Measurements from ENCODE around the gene LSAMP. TPM values are rescaled to one million over a fixed set of nuclear protein-coding genes. Genes with fewer than 3 reads are reported as not detected.
"Not testable (repeated sequence)": the region's sequence is repeated elsewhere in the genome, so short reads cannot be mapped to it uniquely, and the experiment has no call there.

The LSAMP gene
- polyA plus RNA-seq, 1 donor from 2014 or later: 0.94 TPM

DNA sequence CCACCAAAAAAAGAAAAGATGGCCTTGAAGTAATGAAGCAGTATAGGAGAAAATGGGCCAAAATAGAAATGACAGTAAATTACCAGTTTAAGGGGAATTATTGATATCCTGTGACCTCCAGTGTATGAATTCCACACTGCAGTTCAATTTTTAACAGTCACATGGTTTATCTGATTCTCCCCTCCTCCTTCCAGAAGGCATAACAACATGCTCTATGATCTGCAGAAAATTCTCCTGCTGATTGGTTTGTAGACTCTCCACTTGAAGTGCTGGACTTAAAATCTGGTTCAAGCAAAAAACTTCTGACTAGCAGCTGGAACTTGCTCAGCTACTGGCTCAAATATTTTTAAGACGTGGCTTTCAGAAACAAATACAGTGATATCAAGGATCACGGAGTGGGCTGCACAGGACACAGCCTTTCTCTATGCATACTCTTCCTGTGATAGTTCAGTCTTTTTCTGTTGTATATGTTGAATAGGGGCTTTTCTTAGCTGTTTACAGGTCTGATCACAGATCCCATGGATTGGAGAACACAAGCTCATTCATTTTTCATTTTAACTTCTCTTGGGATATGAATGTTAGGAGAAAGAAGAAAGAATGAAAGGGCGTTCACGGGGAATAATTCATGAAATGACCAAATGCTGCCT is 211.5 kb downstream of the LSAMP start:
- no peaks in the 10 kb centered on the region for H3K4me1 Mint-ChIP-seq
- H3K27ac Mint-ChIP-seq: no peak overlapping the region
- no peaks in the 10 kb centered on the region for H3K36me3 Mint-ChIP-seq
- no peaks in the 10 kb centered on the region for H3K9me3 Mint-ChIP-seq
- no peak overlapping the region for H3K4me3 Mint-ChIP-seq
- peaks cover 2% of the 10 kb centered on the region for H3K27me3 Mint-ChIP-seq

DNA sequence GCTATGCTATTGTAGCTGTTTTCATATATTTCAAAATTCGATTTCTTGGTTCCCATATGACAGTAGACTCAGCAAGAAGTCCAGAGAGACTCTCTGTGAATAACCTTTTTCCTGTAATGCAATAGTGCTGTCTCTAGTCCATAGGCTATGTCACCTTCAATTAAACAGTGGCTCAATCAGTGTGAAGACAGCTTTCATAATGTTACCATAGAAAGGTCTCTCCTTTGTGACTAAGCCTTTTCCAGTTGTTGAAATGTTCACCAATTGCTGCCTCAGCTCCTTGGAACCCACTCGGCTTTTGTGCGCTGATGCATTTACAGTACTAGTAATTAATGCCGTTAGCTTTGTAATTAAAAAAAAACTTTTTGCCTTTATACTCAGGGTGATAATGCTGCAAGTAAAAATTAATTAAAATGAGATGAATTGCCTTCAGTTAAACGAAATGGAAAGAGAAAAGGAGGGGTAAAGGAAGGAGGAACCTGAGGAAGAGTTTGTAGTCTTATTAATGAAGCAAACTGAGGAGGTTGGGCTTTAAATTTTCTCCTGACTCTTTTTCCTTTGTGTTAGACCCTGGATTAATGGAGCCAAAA is 214.8 kb downstream of the LSAMP start:
- Mint-ChIP-seq H3K27me3 (peaks cover 2% of the 10 kb centered on the region), H3K4me1 (no peaks in the 10 kb centered on the region), H3K9me3 (no peaks in the 10 kb centered on the region), H3K27ac (no peak overlapping the region), H3K4me3 (no peak overlapping the region), H3K36me3 (no peaks in the 10 kb centered on the region)

DNA sequence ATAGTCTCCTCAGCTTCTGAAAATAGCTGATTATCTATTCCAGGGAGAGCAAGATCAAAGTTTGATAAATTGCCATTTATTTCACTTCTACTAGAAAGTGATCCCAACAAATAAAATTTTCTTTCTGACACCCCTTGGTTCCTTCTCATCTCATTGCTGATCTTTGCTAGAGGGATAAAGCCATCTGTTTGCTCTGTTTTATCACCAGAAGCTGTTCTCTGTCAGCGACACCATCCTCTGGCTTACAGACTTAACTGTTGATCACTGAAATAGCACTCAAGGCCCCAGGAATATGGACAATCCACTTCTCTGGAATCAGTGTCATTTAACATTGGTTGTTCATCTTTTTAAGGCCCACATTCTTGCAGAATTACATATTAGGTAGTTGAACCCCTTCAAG is 219.0 kb downstream of the LSAMP start:
- no peak overlapping the region for H3K27ac Mint-ChIP-seq
- no peak overlapping the region for H3K4me3 Mint-ChIP-seq
- no peaks in the 10 kb centered on the region for H3K36me3 Mint-ChIP-seq
- peaks cover 2% of the 10 kb centered on the region for H3K27me3 Mint-ChIP-seq
- H3K9me3 Mint-ChIP-seq: no peaks in the 10 kb centered on the region
- no peaks in the 10 kb centered on the region for H3K4me1 Mint-ChIP-seq

DNA sequence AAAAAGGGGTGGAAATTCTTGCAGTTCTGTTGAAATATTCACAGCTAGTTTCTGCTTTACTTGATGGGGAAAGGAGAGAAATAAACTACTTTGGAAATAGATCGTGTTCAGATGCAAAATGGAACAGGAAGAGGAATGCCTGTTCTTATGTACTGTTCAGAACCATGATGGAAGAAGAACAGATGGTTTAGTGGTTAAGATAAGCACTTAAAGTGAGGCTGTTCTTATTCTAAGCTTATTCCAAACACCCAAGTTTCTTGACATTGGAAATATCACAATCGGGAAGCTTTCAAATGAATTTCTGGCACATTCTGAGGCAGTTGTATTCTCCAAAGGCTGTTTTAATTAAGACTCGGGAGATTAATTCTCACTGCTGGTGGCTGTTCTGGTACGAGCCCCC is 228.5 kb downstream of the LSAMP start:
- H3K4me1 Mint-ChIP-seq: no peaks in the 10 kb centered on the region
- no peak overlapping the region for H3K4me3 Mint-ChIP-seq
- no peaks in the 10 kb centered on the region for H3K36me3 Mint-ChIP-seq
- no peak overlapping the region for H3K27ac Mint-ChIP-seq
- H3K27me3 Mint-ChIP-seq: no peaks in the 10 kb centered on the region
- peaks cover 0 to 9% (median 2%) of the 10 kb centered on the region in 3 donors for H3K9me3 Mint-ChIP-seq

DNA sequence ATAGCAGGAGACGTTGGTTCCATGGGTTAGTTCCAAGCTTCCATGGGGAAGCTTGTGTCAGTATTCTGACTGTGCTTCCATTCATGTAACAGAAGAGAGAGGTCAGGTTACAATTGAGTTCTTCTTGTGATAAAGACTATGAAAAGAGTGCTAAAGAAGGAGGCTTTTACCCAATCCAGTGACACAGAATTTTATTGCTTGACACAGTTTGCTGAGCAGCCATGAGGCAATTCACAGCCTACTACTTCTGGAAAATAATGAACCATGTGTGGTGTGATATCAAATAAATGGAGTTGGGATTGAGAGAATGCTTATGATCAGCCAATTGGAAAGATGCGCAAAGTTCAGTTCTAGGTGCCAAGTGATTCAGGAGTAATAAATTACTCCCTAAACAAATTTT is 233.4 kb downstream of the LSAMP start:
- Mint-ChIP-seq H3K4me3 (no peak overlapping the region), H3K27ac (no peak overlapping the region), H3K9me3 (peaks cover 0 to 5% (median 0%) of the 10 kb centered on the region in 3 donors), H3K27me3 (no peaks in the 10 kb centered on the region), H3K4me1 (no peaks in the 10 kb centered on the region), H3K36me3 (no peaks in the 10 kb centered on the region)

DNA sequence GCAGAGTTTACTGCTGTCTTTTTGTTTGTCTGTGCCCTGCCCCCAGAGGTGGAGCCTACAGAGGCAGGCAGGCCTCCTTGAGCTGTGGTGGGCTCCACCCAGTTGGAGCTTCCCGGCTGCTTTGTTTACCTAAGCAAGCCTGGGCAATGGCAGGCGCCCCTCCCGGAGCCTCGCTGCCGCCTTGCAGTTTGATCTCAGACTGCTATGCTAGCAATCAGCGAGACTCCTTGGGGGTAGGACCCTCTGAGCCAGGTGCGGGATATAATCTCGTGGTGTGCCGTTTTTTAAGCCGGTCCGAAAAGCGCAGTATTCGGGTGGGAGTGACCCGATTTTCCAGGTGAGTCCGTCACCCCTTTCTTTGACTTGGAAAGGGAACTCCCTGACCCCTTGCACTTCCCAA is 236.5 kb downstream of the LSAMP start:
- not testable (repeated sequence) for H3K36me3 Mint-ChIP-seq, H3K4me1 Mint-ChIP-seq, H3K27me3 Mint-ChIP-seq, H3K9me3 Mint-ChIP-seq, H3K4me3 Mint-ChIP-seq, H3K27ac Mint-ChIP-seq

DNA sequence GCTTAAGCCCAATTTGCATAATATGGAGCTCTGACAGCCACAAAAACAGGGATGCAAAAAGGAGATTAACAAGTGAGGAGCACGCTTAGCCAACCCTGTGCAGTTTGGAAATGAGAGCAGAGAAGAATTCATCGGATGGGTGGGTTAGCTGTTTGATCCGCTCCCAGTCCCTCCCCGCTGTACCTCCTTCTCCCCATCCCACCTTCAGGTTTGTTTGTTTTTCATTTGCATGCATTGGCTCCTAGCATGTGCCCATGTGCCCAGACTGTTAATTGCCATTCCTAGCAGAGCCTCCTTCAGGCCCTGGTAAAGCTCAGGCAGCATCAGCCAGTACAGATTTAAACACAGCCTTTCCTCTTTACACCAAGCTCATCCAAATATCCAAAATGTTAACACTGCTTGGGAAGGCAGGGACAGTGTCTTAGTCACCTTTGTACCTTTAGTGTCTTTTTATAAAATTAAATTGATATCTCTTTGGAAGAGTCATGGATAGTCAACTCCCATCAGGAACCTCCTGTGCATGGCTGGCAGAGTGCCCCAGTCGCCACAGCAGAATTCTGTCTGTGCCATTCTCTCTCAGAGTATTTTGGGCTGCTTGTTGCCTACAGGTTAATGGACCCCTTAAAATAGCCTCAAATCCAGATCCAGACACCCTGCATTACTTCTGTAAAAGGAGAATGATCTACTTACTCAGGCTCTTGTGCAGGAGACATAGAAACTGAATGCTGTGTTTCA is 244.2 kb downstream of the LSAMP start:
- no peaks in the 10 kb centered on the region for H3K4me1 Mint-ChIP-seq
- H3K27ac Mint-ChIP-seq: no peak overlapping the region
- peaks cover 0 to 3% (median 2%) of the 10 kb centered on the region in 3 donors for H3K9me3 Mint-ChIP-seq
- peaks cover 3% of the 10 kb centered on the region for H3K27me3 Mint-ChIP-seq
- H3K4me3 Mint-ChIP-seq: no peak overlapping the region
- peaks cover 1% of the 10 kb centered on the region for H3K36me3 Mint-ChIP-seq

DNA sequence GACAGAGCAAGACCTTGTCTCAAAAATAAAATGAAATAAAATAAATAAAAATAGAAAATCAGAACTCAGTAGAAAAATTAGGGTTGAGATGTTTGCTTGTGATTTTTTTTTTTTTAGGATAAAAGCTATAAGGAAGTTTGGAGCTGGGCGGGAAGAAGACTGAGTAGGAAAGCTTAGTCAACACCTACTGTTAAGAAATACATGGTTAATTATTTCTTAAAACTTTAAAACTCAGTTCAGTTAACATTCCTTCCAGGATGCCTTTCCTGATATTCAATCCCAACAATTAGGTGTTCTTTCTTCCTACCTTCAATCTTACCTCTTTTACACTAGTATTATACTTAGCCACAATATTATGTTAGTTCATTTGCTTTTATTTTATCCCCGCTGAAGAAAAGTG is 246.2 kb downstream of the LSAMP start:
- Mint-ChIP-seq H3K27me3 (peaks cover 3% of the 10 kb centered on the region), H3K4me1 (no peaks in the 10 kb centered on the region), H3K36me3 (peaks cover 1% of the 10 kb centered on the region), H3K27ac (no peak overlapping the region), H3K4me3 (no peak overlapping the region), H3K9me3 (peaks cover under 1 to 5% (median 2%) of the 10 kb centered on the region in 3 donors)

DNA sequence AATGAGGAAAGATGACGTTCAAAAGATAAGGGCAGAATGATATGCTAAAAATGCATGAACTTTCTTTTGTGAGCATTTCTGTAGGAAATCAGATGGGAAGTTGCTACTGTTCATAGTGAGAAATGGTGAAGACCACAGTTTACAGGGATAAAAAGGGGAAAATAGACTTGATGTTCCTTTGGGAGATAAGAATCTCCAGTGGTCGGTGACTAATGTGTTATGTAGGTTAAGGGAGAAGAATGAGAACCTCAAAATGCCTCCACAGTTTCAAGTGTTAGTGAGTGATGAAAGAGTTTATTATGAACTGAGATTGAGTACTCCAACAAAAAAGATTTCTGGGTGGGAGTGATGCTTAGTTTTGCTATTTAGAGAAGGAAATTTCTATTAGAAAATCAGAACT is 247.2 kb downstream of the LSAMP start:
- Mint-ChIP-seq H3K36me3 (peaks cover 1% of the 10 kb centered on the region), H3K27me3 (peaks cover 3% of the 10 kb centered on the region), H3K9me3 (peaks cover 2 to 7% (median 3%) of the 10 kb centered on the region in 3 donors), H3K27ac (no peak overlapping the region), H3K4me3 (no peak overlapping the region), H3K4me1 (no peaks in the 10 kb centered on the region)

DNA sequence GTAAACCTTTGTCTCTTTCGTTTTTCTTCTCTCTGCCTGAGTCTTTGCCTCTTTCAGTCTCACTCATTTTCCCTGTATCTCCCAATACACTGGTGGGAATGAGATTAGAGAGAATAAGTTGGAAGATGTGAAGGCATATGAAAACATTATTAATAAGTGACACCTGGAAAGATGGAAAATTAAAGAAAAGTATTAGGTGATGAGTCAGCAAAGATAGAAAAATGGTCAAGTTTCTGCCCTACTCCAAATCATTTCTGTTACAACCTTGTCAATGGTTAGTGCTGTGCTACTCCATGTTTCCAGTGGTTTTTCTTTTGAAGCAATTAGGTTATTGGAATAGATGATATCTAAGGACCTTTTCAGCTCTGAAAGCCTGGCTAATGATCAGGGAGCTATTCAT is 252.8 kb downstream of the LSAMP start:
- H3K27ac Mint-ChIP-seq: no peak overlapping the region
- no peaks in the 10 kb centered on the region for H3K36me3 Mint-ChIP-seq
- peaks cover 2 to 4% (median 3%) of the 10 kb centered on the region in 3 donors for H3K9me3 Mint-ChIP-seq

DNA sequence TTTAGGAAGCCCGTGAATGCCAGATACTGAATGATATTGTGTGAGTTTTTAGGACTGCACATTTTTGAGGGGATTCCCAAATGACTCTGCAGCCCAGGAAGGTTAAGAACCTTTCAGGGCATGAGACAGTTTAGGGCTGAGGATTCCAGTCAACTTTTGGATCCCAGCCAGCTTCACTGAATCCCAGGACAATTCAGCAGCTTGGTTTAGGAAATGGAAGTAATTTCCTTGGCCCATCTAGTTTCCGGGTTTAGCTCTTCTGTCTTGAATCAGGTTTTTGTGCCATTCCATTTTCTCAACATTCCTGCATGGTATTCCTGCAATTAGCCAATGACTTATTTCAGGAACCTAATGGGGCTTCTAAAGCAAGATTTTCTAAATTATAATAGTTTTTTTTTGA is 253.9 kb downstream of the LSAMP start:
- no peak overlapping the region for H3K27ac Mint-ChIP-seq

More for the DNA sequence above, 252.8 kb downstream of the LSAMP start:
- no peaks in the 10 kb centered on the region for H3K4me1 Mint-ChIP-seq
- H3K27me3 Mint-ChIP-seq: no peaks in the 10 kb centered on the region
- no peak overlapping the region for H3K4me3 Mint-ChIP-seq

DNA sequence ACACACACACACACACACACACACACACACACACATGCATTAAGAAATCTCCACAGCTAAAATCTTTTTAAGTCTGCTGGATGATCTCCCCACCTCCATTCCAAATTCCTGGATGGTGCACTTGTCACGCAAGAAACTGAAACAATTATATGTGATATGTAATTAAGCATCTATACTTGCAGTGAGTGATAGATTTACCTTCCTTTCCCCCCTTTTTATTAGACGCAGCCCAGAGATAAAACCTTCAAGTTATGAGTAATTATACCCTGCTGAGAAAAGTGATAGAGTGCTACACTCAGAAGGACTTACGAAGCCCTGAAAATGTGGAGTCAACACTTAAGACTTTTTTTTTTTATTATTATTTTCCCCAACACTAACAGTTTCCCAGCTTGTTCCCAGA is 255.2 kb downstream of the LSAMP start:
- Mint-ChIP-seq H3K4me1 (no peaks in the 10 kb centered on the region), H3K9me3 (peaks cover 0 to 4% (median 3%) of the 10 kb centered on the region in 3 donors), H3K36me3 (no peaks in the 10 kb centered on the region), H3K4me3 (no peak overlapping the region), H3K27ac (no peak overlapping the region), H3K27me3 (no peaks in the 10 kb centered on the region)

More for the DNA sequence above, 253.9 kb downstream of the LSAMP start:
- Mint-ChIP-seq H3K9me3 (peaks cover 0 to 4% (median 3%) of the 10 kb centered on the region in 3 donors), H3K4me1 (no peaks in the 10 kb centered on the region), H3K36me3 (no peaks in the 10 kb centered on the region), H3K4me3 (no peak overlapping the region), H3K27me3 (no peaks in the 10 kb centered on the region)

DNA sequence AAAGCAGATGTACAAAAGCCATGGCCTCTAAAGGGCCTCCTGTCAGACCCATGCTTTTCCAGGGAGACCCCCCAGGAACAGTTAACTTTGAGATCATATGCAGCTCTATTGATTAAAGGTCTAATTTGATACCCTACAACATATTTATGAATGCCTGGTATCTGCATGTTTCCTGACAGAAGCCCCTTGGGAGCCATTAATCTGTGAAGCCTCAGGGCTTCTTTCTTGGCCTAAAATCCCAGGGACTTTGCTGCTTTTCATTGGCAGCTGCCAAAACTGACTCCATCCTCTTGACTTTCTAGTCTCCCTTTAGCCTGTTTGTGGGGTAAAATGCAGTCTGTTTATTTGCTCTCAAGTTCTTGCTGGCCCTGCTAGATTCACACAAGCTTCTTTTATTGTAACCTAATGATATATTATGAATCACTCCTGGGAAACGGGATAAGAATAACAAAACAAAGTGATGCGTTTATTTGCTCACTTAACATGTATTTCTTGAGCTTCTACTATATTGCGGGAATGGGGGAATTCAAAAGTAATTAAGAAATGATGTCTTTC is 257.0 kb downstream of the LSAMP start:
- no peaks in the 10 kb centered on the region for H3K9me3 Mint-ChIP-seq
- H3K27ac Mint-ChIP-seq: no peak overlapping the region
- no peak overlapping the region for H3K4me3 Mint-ChIP-seq
- H3K4me1 Mint-ChIP-seq: no peaks in the 10 kb centered on the region
- no peaks in the 10 kb centered on the region for H3K27me3 Mint-ChIP-seq
- H3K36me3 Mint-ChIP-seq: no peaks in the 10 kb centered on the region

DNA sequence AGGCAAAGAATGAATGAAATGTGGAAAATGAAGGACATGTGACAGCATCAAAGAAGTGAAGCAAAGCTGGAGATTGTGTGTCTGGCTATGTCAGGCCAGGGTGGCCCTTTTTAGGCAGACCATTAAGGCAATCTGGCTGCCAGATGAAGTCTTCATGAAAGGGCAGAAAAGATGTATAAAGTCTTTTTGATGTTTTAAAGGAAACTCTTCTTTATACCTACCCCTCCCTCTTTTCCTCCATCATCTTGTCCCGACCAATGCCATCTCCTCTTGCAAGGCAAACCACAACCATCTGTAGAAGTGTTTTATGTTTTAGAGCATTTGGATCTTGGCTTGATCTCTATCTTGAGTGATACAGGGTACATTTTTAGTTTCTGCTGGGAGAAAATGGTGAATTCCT is 259.2 kb downstream of the LSAMP start:
- Mint-ChIP-seq H3K36me3 (no peaks in the 10 kb centered on the region), H3K27me3 (no peaks in the 10 kb centered on the region), H3K27ac (no peak overlapping the region), H3K4me3 (no peak overlapping the region), H3K4me1 (no peaks in the 10 kb centered on the region), H3K9me3 (no peaks in the 10 kb centered on the region)

DNA sequence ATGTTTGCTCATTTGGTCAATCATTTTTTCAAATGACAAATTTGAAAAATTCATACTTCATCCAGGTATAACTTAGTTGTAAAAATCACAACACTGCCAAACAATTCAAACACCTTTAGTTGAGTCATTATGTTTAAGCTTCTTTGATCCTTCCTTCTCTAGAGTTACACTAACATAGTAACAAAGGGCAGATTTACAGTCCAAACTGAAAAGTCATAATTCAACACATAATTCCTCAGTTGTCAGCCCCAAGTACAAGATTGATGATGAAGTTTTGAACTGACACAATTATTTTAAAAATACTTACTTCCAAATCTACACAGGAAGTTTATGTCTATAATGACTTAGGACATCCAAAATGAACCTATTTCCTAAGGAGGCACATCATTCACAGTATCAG is 264.1 kb downstream of the LSAMP start:
- H3K36me3 Mint-ChIP-seq: no peaks in the 10 kb centered on the region
- H3K4me3 Mint-ChIP-seq: no peak overlapping the region
- no peaks in the 10 kb centered on the region for H3K4me1 Mint-ChIP-seq
- H3K27me3 Mint-ChIP-seq: no peaks in the 10 kb centered on the region
- no peak overlapping the region for H3K27ac Mint-ChIP-seq
- H3K9me3 Mint-ChIP-seq: no peaks in the 10 kb centered on the region

Data from IgD-negative memory B cell (primary cell).